GM12878 (cell line): ENCODE data around the gene CEACAM6. TPM values are rescaled to one million over a fixed set of nuclear protein-coding genes. Genes with fewer than 3 reads are reported as not detected.

ENCODE experiments used
- ATAC-seq: fragments of 200-7000 bp; cut with Tn5 transposase; 3 replicates; pipeline ENCODE4 v1.9.1; 2020; ENCODE audit warnings: mild to moderate bottlenecking, moderate library complexity
- BruUV-seq: library from RNA; stranded (reverse); fragments of 400-500 nt; replicated peaks from 2 replicates; lab custom pipeline; 2021; lab: Mats Ljungman, UMichigan
- CTCF ChIA-PET: fragments of 300-600 bp; sonication (Branson Sonifier 250); formaldehyde crosslinking; extraction: SDS; loops from one replicate; lab custom pipeline; 2021; ENCODE audit warnings: inconsistent platforms; lab: Yijun Ruan, JAX
- POLR2A ChIA-PET: fragments of 350-600 bp; formaldehyde crosslinking; extraction: SDS; loops from one replicate; lab custom pipeline; 2021; ENCODE audit warnings: inconsistent platforms; lab: Charles Lee
- RAD21 ChIA-PET: fragments of 300-600 bp; sonication (Branson Sonifier 250); formaldehyde crosslinking; loops from one replicate; lab custom pipeline; 2023; ENCODE audit warnings: antibody characterized with exemption; ENCODE audit not compliant: unreplicated experiment; lab: Charles Lee
- SMC1A ChIA-PET: fragments of 300-600 bp; sonication (Branson Sonifier 250); formaldehyde crosslinking; loops from one replicate; lab custom pipeline; 2023; ENCODE audit not compliant: unreplicated experiment, uncharacterized antibody; lab: Charles Lee
- DNase-seq: peaks from one replicate; pipeline ENCODE4 v3.0.0-alpha.2; 2011; ENCODE audit warnings: low read depth, low spot score
- FAIRE-seq: peaks from 3 replicates; lab custom pipeline; 2011; peaks lifted over from hg19 to GRCh38; lab: Jason Lieb, UNC
- H2AFZ ChIP-seq: 2 replicates; pipeline ENCODE4 v1.6.0; 2011; ENCODE audit warnings: low read depth, low read length, control low read depth; ENCODE audit not compliant: control insufficient read depth
- H3K27ac ChIP-seq: 2 replicates; pipeline ENCODE4 v1.5.1; 2011; ENCODE audit warnings: control low read depth; ENCODE audit not compliant: control insufficient read depth, insufficient read depth
- H3K27me3 ChIP-seq, 2 experiments: replicated peaks in 1 of 2; 2 replicates each; pipeline versions ENCODE4 v1.6.0 to v1.6.1; 2011; ENCODE audit warnings: low read length in 1 of 2; ENCODE audit not compliant: control insufficient read depth in 2 of 2, insufficient read depth in 2 of 2
- H3K36me3 ChIP-seq, 2 experiments: 2 replicates each; pipeline ENCODE4 v1.5.1; 2011; ENCODE audit warnings: low read length in 1 of 2; ENCODE audit not compliant: control insufficient read depth in 2 of 2, insufficient read depth in 2 of 2
- H3K4me1 ChIP-seq: 2 replicates; pipeline ENCODE4 v1.6.1; 2011; ENCODE audit warnings: mild to moderate bottlenecking, low read length, moderate library complexity, mixed read lengths; ENCODE audit not compliant: control insufficient read depth, insufficient read depth
- H3K4me2 ChIP-seq: 2 replicates; pipeline ENCODE4 v1.6.0; 2011; ENCODE audit warnings: control low read depth; ENCODE audit not compliant: control insufficient read depth, insufficient read depth
- H3K4me3 ChIP-seq: fragments of 200-600 bp; sonication (generic); 2 replicates; pipeline ENCODE4 v1.5.1; 2016
- H3K79me2 ChIP-seq: 2 replicates; pipeline ENCODE4 v1.6.0; 2011; ENCODE audit warnings: low read length; ENCODE audit not compliant: control insufficient read depth, insufficient read depth
- H3K9ac ChIP-seq: 2 replicates; pipeline ENCODE4 v1.8.0; 2011; ENCODE audit warnings: low read length, control low read depth, mixed read lengths; ENCODE audit not compliant: control insufficient read depth, insufficient read depth
- H3K9me3 ChIP-seq: replicated peaks from 3 replicates; pipeline ENCODE4 v1.5.1; 2011; ENCODE audit warnings: mild to moderate bottlenecking, low read length; ENCODE audit not compliant: control insufficient read depth, insufficient read depth
- H4K20me1 ChIP-seq: 2 replicates; pipeline ENCODE4 v1.6.0; 2011; ENCODE audit not compliant: control insufficient read depth, insufficient read depth
- BACH1 ChIP-seq: fragments of 450-650 bp; IDR thresholded peaks from 2 replicates; pipeline ENCODE4 v1.6.1; 2017; ENCODE audit warnings: mild to moderate bottlenecking, borderline replicate concordance
- MTA3 ChIP-seq: IDR thresholded peaks from 2 replicates; pipeline ENCODE4 v1.6.1; 2012; ENCODE audit warnings: low read length, inconsistent platforms, borderline replicate concordance
- NBN ChIP-seq: fragments of 450-650 bp; IDR thresholded peaks from 2 replicates; pipeline ENCODE4 v1.6.1; 2016
- PBX3 ChIP-seq: IDR thresholded peaks from 2 replicates; pipeline ENCODE4 v1.6.1; 2011; ENCODE audit warnings: mild to moderate bottlenecking, low read depth, low read length, moderate library complexity; ENCODE audit not compliant: insufficient replicate concordance
- POLR2A ChIP-seq: IDR thresholded peaks from 2 replicates; pipeline ENCODE4 v1.6.1; 2011; ENCODE audit warnings: low read depth, mild to moderate bottlenecking, low read length
- SMARCA5 ChIP-seq: fragments of 450-650 bp; IDR thresholded peaks from 2 replicates; pipeline ENCODE4 v1.6.1; 2017; ENCODE audit warnings: mild to moderate bottlenecking
- STAT1 ChIP-seq: fragments of 450-650 bp; conservative IDR thresholded peaks from 2 replicates; pipeline ENCODE4 v1.6.1; 2014; ENCODE audit warnings: antibody characterized with exemption, mild to moderate bottlenecking
- TAF1 ChIP-seq: IDR thresholded peaks from 2 replicates; pipeline ENCODE4 v1.6.1; 2011; ENCODE audit warnings: mild to moderate bottlenecking, low read depth, low read length, borderline replicate concordance
- TBL1XR1 ChIP-seq: IDR thresholded peaks from 2 replicates; pipeline ENCODE4 v1.6.1; 2012; ENCODE audit warnings: low read depth, low read length, improper control_type of control experiment
- ZBTB11 ChIP-seq: fragments of 450-650 bp; formaldehyde crosslinking; IDR thresholded peaks from 2 replicates; pipeline ENCODE4 v1.5.0; 2022; ENCODE audit warnings: mild to moderate bottlenecking, missing genetic modification characterization
- ZNF217 ChIP-seq: fragments of 450-650 bp; IDR thresholded peaks from 2 replicates; pipeline ENCODE4 v1.6.1; 2017; ENCODE audit warnings: antibody characterized with exemption, mild to moderate bottlenecking
- ZNF592 ChIP-seq: fragments of 450-650 bp; IDR thresholded peaks from 2 replicates; pipeline ENCODE4 v1.6.1; 2017; ENCODE audit warnings: mild to moderate bottlenecking, moderate library complexity
- WGBS: methylation state at CpG from one replicate; pipeline ENCODE4 v1.1.6; 2016; ENCODE audit warnings: low lambda C conversion rate; ENCODE audit not compliant: insufficient replicate concordance, insufficient coverage; ENCODE audit errors: missing lambda C conversion rate; 5-methylcytosine and 5-hydroxymethylcytosine counted together
- in situ Hi-C: fragments of 300-500 bp; cut with MboI; formaldehyde crosslinking; loops from 9 replicates; pipeline ENCODE4 v1.14.3; 2018; ENCODE audit warnings: mixed read lengths
- intact Hi-C: fragments of 100-400 bp; cut with micrococcal nuclease; formaldehyde crosslinking; loops from one replicate; pipeline ENCODE4 v1.14.2; 2022; ENCODE audit not compliant: unreplicated experiment
- polyA plus RNA-seq, 11 experiments: library from polyadenylated mRNA; depleted of rRNA in 4 of 11; unstranded in 6 of 11; stranded (reverse) in 5 of 11; fragments of >200 nt; fragmentation: Nextera tagmentation in 4 of 11; fragmentation: Illumina TruSeq in 1 of 11; extraction: Ambion mirVana in 4 of 11; extraction: Trizol in 1 of 11; gene quantifications; 1 replicate in 1 of 11; 2 replicates in 10 of 11; pipeline versions ENCODE4 v1.2.1 to v1.2.3, GENCODE V29; 2011 to 2016; ENCODE audit warnings: inconsistent platforms in 2 of 11, missing spikeins in 2 of 11, low read depth in 1 of 11
- total RNA-seq, 4 experiments: library from RNA; depleted of rRNA in 3 of 4; stranded (reverse); fragments of >200 nt in 3 of 4; fragmentation: Illumina TruSeq in 1 of 4; extraction: Trizol in 1 of 4; gene quantifications; 2 replicates each; pipeline versions ENCODE4 v1.2.1 to v1.2.3, GENCODE V29; 2013 to 2021
- TF ChIP-seq, protein P1 (sequence below): IDR thresholded peaks from 2 replicates; pipeline ENCODE4 v1.6.1; 2012; ENCODE audit warnings: low read depth, low read length, improper control_type of control experiment
- TF ChIP-seq, protein P2 (sequence below): IDR thresholded peaks from 2 replicates; pipeline ENCODE4 v1.6.1; 2011; ENCODE audit warnings: borderline replicate concordance, low read depth, mild to moderate bottlenecking, moderate library complexity, low read length; ENCODE audit not compliant: insufficient read depth, poor library complexity, severe bottlenecking

Gene CEACAM6
- total and polyA plus RNA-seq, 10 of the 15 experiments (the other 5 are each of a cell fraction or from before 2014, with no cell fraction given) = 0.26 TPM; not detected in 9

- SMC1A ChIA-PET = interaction anchor here (1.2 kb wide), 1 partner anchor 32 kb away, joined by 3 read pairs; the partner anchor contains the start of gene CEACAM6
- intact Hi-C loops = no loop called here
- Histone ChIP-seq H3K4me2 (no peak overlapping the region), H3K4me3 (no peak overlapping the region), H3K9me3 (no peaks in the 10 kb centered on the region), H3K9ac (no peak overlapping the region), H3K4me1 (peaks cover 5% of the 10 kb centered on the region), H3K27me3 (no peaks in the 10 kb centered on the region; a peak in 2 of 4 replicates), H3K36me3 (no peaks in the 10 kb centered on the region), H3K27ac (no peak overlapping the region), H4K20me1 (no peaks in the 10 kb centered on the region), H3K79me2 (no peaks in the 10 kb centered on the region), H2AFZ (no peak overlapping the region)
- in situ Hi-C loops = no loop called here
- WGBS = 9% methylated on average over 7 of the region's 7 CpGs
- DNase-seq (no peak), ATAC-seq (no peak), FAIRE-seq (no peak)
- RAD21 ChIA-PET = interaction anchor here (1.2 to 1.3 kb wide), 2 partner anchors 34 to 35 kb away, joined by 3 to 4 read pairs; no protein-coding TSS in a partner anchor
- CTCF ChIA-PET = interaction anchor here (0.8 to 4.3 kb wide), 5 partner anchors 8 to 34 kb away, joined by 3 to 19 read pairs (median 9); partner anchors contain the start of gene CEACAM3
- no TSS peak for BruUV-seq
- POLR2A ChIA-PET = no interaction called here
- TF ChIP-seq MTA3 = no peak
- no peak for TF ChIP-seq ZBTB11 (CRISPR knock-in tag)
- TF ChIP-seq ZNF217 = no peak
- TF ChIP-seq, protein P1, sequence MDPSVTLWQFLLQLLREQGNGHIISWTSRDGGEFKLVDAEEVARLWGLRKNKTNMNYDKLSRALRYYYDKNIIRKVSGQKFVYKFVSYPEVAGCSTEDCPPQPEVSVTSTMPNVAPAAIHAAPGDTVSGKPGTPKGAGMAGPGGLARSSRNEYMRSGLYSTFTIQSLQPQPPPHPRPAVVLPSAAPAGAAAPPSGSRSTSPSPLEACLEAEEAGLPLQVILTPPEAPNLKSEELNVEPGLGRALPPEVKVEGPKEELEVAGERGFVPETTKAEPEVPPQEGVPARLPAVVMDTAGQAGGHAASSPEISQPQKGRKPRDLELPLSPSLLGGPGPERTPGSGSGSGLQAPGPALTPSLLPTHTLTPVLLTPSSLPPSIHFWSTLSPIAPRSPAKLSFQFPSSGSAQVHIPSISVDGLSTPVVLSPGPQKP = no peak
- no peak for TF ChIP-seq POLR2A
- no peak for TF ChIP-seq ZNF592
- TF ChIP-seq TBL1XR1 = no peak
- TF ChIP-seq PBX3 = no peak
- TF ChIP-seq STAT1 = no peak
- no peak for TF ChIP-seq NBN
- TF ChIP-seq BACH1 = no peak
- no peak for TF ChIP-seq TAF1
- no peak for TF ChIP-seq SMARCA5
- TF ChIP-seq, protein P2, sequence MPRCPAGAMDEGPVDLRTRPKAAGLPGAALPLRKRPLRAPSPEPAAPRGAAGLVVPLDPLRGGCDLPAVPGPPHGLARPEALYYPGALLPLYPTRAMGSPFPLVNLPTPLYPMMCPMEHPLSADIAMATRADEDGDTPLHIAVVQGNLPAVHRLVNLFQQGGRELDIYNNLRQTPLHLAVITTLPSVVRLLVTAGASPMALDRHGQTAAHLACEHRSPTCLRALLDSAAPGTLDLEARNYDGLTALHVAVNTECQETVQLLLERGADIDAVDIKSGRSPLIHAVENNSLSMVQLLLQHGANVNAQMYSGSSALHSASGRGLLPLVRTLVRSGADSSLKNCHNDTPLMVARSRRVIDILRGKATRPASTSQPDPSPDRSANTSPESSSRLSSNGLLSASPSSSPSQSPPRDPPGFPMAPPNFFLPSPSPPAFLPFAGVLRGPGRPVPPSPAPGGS = no peak
Measured at GRCh38 chr19:41787055-41787454, 31.7 kb downstream of the CEACAM6 start.
